ENCODE results near the gene SPIB. TPM values are rescaled to one million over a fixed set of nuclear protein-coding genes. Genes with fewer than 3 reads are reported as not detected.
"Not testable (repeated sequence)": the region's sequence is repeated elsewhere in the genome, so short reads cannot be mapped to it uniquely, and the experiment has no call there.

Gene SPIB
- total RNA-seq, 1 donor from 2014 or later: not detected

DNA sequence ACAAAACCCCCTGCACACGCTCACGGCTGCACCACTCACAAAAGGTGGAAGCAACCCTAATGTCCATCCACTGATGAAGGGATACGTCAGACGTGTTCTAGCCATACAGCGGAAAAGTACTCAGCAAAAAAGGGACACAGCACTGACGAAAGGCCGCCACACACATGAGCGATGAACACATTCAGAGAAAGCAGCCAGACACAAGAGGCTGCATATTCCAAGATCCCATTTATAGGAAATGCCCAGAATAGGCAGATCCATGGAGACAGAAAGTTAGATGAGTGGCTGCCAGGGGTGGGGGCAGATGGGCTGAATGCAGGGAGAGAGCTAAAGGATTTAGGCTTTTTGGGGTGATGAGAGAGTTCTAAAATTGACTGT, 30.9 kb upstream of the SPIB start:
- intact Hi-C loops (cut with micrococcal nuclease): no loop called here
- ATAC-seq (no peak), DNase-seq (no peak)

DNA sequence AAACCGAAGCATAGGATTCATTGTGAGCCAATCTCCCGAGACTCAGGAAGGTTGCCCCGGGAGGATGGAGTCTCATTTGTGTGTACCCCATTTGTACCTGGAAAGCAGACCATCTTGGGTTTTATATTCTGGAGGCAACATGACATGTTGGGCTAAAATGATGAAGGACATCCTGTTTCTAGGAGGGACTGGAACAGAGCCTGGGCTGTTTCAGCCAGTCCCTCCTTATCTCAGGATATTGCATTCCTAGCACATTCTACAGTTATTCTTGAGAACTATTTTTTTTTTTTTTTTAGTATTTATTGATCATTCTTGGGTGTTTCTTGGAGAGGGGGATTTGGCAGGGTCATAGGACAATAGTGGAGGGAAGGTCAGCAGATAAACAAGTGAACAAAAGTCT, 28.4 kb upstream of the SPIB start:
- ATAC-seq; intact Hi-C loops (cut with micrococcal nuclease); DNase-seq: not testable (repeated sequence)

DNA sequence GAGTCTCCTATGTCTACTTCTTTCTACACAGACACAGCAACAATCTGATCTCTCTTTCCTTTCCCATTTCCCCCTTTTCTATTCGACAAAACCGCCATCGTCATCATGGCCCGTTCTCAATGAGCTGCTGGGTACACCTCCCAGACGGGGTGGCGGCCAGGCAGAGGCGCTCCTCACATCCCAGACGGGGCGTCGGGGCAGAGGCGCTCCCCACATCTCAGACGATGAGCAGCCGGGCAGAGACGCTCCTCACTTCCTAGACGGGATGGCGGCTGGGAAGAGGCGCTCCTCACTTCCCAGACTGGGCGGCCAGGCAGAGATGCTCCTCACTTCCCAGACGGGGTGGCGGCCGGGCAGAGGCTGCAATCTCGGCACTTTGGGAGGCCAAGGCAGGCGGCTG, 27.8 kb upstream of the SPIB start:
- intact Hi-C loops (cut with micrococcal nuclease); DNase-seq; ATAC-seq: not testable (repeated sequence)

DNA sequence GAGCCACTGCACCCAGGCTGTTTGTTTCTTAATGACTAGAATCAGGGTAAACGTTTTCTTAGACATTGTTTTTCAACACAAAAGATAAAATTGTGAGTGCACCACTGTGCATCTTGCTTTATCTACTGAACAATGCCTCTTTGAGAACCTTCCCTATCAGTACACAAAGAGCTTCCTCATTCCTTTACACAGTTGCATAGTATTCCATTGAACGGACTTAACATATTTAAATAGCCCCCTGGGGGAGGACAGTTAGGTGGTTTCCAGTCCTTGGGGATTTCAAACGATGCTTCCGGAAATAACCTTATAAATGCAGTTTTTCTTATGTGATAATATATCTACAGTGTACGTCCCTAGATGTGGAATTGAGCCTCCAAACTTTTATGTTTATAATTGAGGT, 26.0 kb upstream of the SPIB start:
- DNase-seq (no peak), ATAC-seq (no peak)
- intact Hi-C loops (cut with micrococcal nuclease): no loop called here

DNA sequence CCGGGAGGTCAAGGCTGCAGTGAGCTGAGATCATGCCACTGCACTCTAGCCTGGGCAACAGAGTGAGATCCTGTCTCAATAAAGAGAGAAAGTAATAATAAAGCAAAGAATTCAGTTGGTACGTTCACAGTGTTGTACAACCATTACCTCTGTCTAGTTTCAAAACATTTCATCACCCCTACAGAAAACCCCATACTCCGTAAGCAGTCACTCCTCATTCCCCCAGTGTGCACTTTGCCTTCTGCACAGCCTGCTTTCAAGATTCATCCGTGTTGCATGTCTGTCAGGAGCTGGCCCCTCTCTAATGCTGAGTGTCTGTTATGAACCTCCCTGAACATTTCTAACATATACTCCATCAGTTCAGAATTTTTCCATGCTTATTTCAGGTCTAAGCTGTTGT, 25.1 kb upstream of the SPIB start:
- no peak for DNase-seq

GRCh38 chr19:50394017-50394416, 24.7 kb upstream of the SPIB start:
- intact Hi-C loops (cut with micrococcal nuclease): no loop called here
- DNase-seq (no peak), ATAC-seq (no peak)

More for the DNA sequence above, 25.1 kb upstream of the SPIB start:
- intact Hi-C loops (cut with micrococcal nuclease): no loop called here
- no peak for ATAC-seq

DNA sequence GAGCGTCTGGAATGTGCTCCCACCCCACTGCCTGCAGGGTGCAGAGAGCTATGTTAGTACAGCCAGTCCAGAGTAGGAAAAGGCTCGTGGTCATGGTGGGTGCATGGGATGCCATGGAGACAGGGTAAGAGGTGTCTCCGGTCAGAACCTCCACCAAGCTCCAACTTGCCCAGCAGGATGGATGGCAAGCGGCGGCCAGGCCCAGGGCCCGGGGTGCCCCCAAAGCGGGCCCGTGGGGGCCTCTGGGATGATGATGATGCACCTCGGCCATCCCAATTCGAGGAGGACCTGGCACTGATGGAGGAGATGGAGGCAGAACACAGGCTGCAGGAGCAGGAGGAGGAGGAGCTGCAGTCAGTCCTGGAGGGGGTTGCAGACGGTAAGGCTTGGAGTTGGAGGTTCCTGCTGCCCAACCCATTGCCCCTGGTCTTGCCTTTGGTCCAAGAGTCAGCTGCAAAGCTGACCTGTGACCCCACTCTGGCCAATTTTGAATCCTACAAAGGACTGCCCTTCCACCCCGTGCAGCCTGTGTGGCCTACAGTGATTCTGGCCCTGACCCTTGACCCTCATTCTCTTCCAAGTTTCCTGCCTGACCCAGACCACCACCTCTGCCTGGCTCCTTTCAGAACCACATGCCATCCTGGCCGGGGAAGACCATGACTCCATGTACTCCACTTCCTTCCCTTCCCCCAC, 19.9 kb upstream of the SPIB start:
- intact Hi-C loops (cut with micrococcal nuclease): no loop called here
- no peak for ATAC-seq
- no peak for DNase-seq

- ATAC-seq (no peak), DNase-seq (no peak)
- intact Hi-C loops (cut with micrococcal nuclease): no loop called here
Observed at GRCh38 chr19:50399368-50399745, 19.4 kb upstream of the SPIB start.

DNA sequence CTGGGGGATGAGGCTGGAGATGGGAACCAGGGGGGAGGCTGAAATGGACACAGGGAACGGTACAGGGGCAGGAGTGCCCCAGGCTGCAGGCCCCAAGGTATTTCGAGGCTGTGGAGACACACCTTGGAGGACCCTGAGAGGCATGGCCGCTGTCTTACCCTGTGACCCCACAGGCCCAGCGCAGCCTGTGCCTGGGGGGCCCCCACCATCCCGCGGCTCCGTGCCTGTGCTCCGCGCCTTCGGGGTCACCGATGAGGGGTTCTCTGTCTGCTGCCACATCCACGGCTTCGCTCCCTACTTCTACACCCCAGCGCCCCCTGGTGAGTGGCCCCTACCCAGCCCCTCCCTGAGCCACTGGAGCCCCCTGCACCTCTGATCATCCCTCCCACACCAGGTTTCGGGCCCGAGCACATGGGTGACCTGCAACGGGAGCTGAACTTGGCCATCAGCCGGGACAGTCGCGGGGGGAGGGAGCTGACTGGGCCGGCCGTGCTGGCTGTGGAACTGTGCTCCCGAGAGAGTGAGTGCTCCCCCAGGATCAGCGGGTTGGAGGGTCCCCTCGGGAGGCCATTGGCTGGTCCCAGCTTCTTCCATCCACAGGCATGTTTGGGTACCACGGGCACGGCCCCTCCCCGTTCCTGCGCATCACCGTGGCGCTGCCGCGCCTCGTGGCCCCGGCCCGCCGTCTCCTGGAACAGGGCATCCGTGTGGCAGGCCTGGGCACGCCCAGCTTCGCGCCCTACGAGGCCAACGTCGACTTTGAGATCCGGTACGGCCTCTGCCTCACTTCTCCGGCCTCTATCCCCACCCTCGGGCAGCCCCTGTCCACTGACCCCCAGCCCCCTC, 16.9 kb upstream of the SPIB start:
- ATAC-seq (no peak), DNase-seq (no peak)
- intact Hi-C loops (cut with micrococcal nuclease): no loop called here

DNA sequence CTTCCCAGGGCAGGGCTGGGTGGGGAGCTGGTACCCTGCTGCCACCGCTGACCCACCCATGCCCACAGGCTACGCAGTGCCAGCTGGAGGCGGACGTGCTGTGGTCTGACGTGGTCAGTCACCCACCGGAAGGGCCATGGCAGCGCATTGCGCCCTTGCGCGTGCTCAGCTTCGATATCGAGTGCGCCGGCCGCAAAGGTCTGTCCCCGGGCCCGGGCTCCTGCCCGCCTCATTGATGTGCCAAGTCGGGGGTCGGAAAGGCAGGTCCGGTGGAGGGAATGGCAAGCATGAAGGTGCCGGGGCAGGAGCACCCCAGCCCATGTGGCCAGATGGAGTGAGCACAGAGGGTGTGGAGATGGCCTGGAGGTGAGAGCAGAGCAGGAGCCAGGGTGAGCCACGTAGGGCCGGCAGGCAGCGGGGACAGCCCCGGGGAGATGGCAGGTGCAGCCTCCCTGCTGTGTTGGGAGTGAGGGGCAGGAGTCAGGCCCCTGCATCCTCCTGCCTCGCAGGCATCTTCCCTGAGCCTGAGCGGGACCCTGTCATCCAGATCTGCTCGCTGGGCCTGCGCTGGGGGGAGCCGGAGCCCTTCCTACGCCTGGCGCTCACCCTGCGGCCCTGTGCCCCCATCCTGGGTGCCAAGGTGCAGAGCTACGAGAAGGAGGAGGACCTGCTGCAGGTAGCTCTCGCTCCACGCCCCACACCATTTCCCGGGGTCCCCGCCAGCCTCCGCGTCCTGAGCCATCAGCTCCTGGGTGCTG, 16.0 kb upstream of the SPIB start:
- DNase-seq (no peak), ATAC-seq (no peak)

GRCh38 chr19:50406156-50406820, 12.4 kb upstream of the SPIB start:
- DNase-seq (no peak), ATAC-seq (no peak)
- intact Hi-C loops (cut with micrococcal nuclease): no loop called here

More for the DNA sequence above, 16.0 kb upstream of the SPIB start:
- intact Hi-C loops (cut with micrococcal nuclease): no loop called here

- intact Hi-C loops (cut with micrococcal nuclease): no loop called here
- DNase-seq (no peak), ATAC-seq (no peak)
Observed at GRCh38 chr19:50406829-50407228, 11.9 kb upstream of the SPIB start.

DNA sequence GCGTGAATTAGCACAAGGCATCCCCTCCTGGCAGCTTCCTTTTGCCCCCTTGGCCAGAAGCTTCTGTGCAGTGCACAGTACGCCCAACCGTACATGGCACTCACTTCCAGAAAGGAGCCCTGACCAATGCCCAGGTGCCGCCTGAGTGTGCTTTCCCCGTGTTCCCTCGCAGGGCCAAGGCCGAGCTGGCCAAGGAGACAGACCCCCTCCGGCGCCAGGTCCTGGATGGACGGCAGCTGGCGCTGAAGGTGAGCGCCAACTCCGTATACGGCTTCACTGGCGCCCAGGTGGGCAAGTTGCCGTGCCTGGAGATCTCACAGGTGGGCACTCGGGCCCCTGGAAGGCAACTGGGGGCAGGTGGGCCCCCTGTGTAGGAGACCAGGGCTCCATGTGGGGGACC, 9.4 kb upstream of the SPIB start:
- ATAC-seq: no peak
- DNase-seq: no peak
- intact Hi-C loops (cut with micrococcal nuclease): no loop called here

- intact Hi-C loops (cut with micrococcal nuclease): no loop called here
- ATAC-seq (no peak), DNase-seq (no peak)
Observed at GRCh38 chr19:50410109-50410508, 8.6 kb upstream of the SPIB start.

DNA sequence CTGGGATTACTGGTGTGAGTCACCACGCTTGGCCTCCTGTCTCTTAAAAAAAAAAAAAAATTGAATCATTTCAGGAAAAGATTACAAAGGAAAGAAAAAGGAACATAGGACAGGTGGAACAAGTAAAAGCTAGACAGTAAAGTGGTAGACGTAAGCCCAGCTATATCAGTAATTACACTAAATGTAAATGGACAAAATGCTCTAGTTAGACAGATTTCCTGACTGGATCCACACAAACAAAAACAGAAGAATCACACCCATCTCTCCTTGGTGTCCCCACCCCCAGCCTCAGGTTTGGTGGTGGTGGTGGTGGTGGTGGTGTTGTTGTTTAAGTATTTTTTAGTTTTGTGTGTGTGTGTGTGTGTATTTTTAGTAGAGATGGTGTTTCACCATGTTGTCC, 6.3 kb upstream of the SPIB start:
- DNase-seq: no peak
- intact Hi-C loops (cut with micrococcal nuclease): no loop called here
- no peak for ATAC-seq

GRCh38 chr19:50413096-50413495, 5.6 kb upstream of the SPIB start:
- DNase-seq (no peak), ATAC-seq (no peak)
- intact Hi-C loops (cut with micrococcal nuclease): no loop called here

- no peak for DNase-seq
- intact Hi-C loops (cut with micrococcal nuclease): no loop called here
- ATAC-seq: no peak
Observed at GRCh38 chr19:50413531-50413930, 5.2 kb upstream of the SPIB start.

- intact Hi-C loops (cut with micrococcal nuclease): no loop called here
Observed at GRCh38 chr19:50414864-50415660, 3.7 kb upstream of the SPIB start.

GRCh38 chr19:50415661-50416033, 3.1 kb upstream of the SPIB start:
- intact Hi-C loops (cut with micrococcal nuclease): no loop called here
- peak; percentile 9 for ATAC-seq
- DNase-seq: peak; percentile 47

More at GRCh38 chr19:50414864-50415660, 3.7 kb upstream of the SPIB start:
- ATAC-seq (peak; percentile 84), DNase-seq (peak; percentile 87)
